Measurements from ENCODE around the gene LETM1. TPM values are rescaled to one million over a fixed set of nuclear protein-coding genes. Genes with fewer than 3 reads are reported as not detected.

LETM1 gene
- total and polyA plus RNA-seq, 2 of the 8 experiments (the other 6 are each of a cell fraction or from before 2014, with no cell fraction given) = 19.8 to 50.1 TPM

DNA sequence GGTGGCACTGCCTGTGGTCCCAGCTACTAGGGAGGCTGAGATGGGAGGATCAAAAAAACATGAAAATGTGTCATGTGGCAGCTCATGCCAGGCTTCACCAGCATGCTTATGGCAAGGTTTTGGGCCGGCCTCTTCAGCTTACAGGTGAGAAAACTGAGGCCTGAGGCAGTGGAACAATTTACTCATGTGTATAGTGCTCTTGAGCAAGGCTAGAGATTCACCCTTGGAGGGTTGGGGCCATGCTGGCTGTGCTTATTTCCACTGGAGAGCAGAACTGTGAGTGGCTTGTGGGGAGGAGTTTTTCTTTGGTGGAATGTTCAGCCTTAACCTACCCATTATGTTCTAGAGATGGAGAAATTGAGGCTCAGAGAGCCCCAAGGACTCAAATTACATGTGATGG, 47.1 kb upstream of the LETM1 start:
- DNase-seq (ENCODE audit: low read depth in 1 of 2, low spot score in 2 of 2) (no peak), FAIRE-seq (no peak)
- H3K27ac ChIP-seq (ENCODE audit: low read depth, low read length) = no peak overlapping the region
- peaks cover 16 to 34% (median 28%) of the 10 kb centered on the region in 4 experiments; a peak in 7 of 8 replicates for H3K36me3 ChIP-seq (ENCODE audit: control insufficient read depth in 2 of 4, insufficient read depth in 4 of 4, low read length in 3 of 4)
- no peak overlapping the region for H2AK5ac ChIP-seq (ENCODE audit: low read depth, low read length)
- no peak overlapping the region for H4K5ac ChIP-seq (ENCODE audit: insufficient read length, low read depth, low read length)
- no peak overlapping the region for H3K56ac ChIP-seq (replicated peaks; ENCODE audit: insufficient read length, low read depth, low read length)
- no peaks in the 10 kb centered on the region; the same call in 1 of the 2 replicates for H3K23me2 ChIP-seq (ENCODE audit: low read depth, low read length)
- no peak overlapping the region for H4K91ac ChIP-seq (replicated peaks; ENCODE audit: insufficient read length, low read length)
- H3K4me2 ChIP-seq (ENCODE audit: insufficient read depth in 1 of 2, low read depth in 2 of 2, low read length in 2 of 2) = no peak overlapping the region
- H3K79me2 ChIP-seq (ENCODE audit: control insufficient read depth in 1 of 2, insufficient read depth in 2 of 2, low read length in 2 of 2) = peaks cover 3 to 54% of the 10 kb centered on the region in 2 experiments; a peak in 2 of 4 replicates
- H2BK12ac ChIP-seq (ENCODE audit: low read depth, low read length) = no peak overlapping the region
- no peaks in the 10 kb centered on the region for H3K4me1 ChIP-seq (replicated peaks in 1 of 4; ENCODE audit: control insufficient read depth in 3 of 4, insufficient read depth in 4 of 4, low read length in 3 of 4)
- H3K14ac ChIP-seq (ENCODE audit: insufficient read length) = no peak overlapping the region
- H2AFZ ChIP-seq (ENCODE audit: low read length) = no peak overlapping the region
- H2BK120ac ChIP-seq (replicated peaks; ENCODE audit: low read depth, low read length) = no peak overlapping the region
- H4K8ac ChIP-seq (ENCODE audit: extremely low read depth, insufficient read depth, low read length) = no peak overlapping the region
- H3K27me3 ChIP-seq (replicated peaks in 1 of 4; ENCODE audit: control insufficient read depth in 3 of 4, extremely low read depth in 1 of 4, insufficient read depth in 3 of 4, low read length in 3 of 4) = no peaks in the 10 kb centered on the region
- ChIA-PET CTCF (ENCODE audit: partially characterized antibody) (interaction anchor here (0.6 to 4.9 kb wide), 9 partner anchors 6 to 155 kb away, joined by 3 to 69 read pairs (median 5); no protein-coding TSS in a partner anchor), POLR2A (ENCODE audit: partially characterized antibody) (interaction anchor here (1.2 kb wide), 1 partner anchor 15 kb away, joined by 3 read pairs; no protein-coding TSS in a partner anchor)
- no peak overlapping the region for H2BK15ac ChIP-seq (ENCODE audit: low read length)
- 95% methylated on average over 1 of the region's 1 CpG; no CpG with 5 or more reads in 1 of the 2 experiments for WGBS, 2 experiments (ENCODE audit: extremely low coverage in 1 of 2, insufficient coverage in 1 of 2, insufficient read length in 1 of 2, insufficient replicate concordance in 2 of 2, low coverage in 1 of 2, low lambda C conversion rate in 2 of 2, missing lambda C conversion rate in 1 of 2)
- no peak overlapping the region for H2BK20ac ChIP-seq (ENCODE audit: low read length)
- no peak overlapping the region for H3K23ac ChIP-seq (ENCODE audit: insufficient read length)
- no peak overlapping the region for H3K18ac ChIP-seq (ENCODE audit: extremely low read depth, low read length)
- H3K9me3 ChIP-seq (ENCODE audit: insufficient read depth in 2 of 2, low read depth in 1 of 2, low read length in 1 of 2) = no peaks in the 10 kb centered on the region
- no peak overlapping the region for H3K4me3 ChIP-seq (ENCODE audit: extremely low read depth in 1 of 4, insufficient read depth in 2 of 4, low read depth in 3 of 4, low read length in 4 of 4)
- H3K4ac ChIP-seq (replicated peaks; ENCODE audit: insufficient read length, low read depth, low read length) = no peak overlapping the region
- no peak overlapping the region for H3K9ac ChIP-seq (replicated peaks in 1 of 4; ENCODE audit: extremely low read depth in 1 of 4, low read depth in 3 of 4, low read length in 3 of 4)
- H3K79me1 ChIP-seq (ENCODE audit: low read depth, low read length) = peaks cover 19% of the 10 kb centered on the region
- no peak overlapping the region for H2BK5ac ChIP-seq (ENCODE audit: low read depth, low read length)
- H4K20me1 ChIP-seq (replicated peaks in 1 of 2; ENCODE audit: control insufficient read depth in 1 of 2, insufficient read depth in 2 of 2, low read length in 2 of 2) = peaks cover 26 to 29% of the 10 kb centered on the region in 2 experiments
- TF ChIP-seq FOSL1 (IDR thresholded peaks at IDR 0.05; ENCODE audit: insufficient read depth, low read depth, low read length) (no peak), RFX5 (IDR thresholded peaks at IDR 0.05; ENCODE audit: borderline replicate concordance, low read depth, low read length) (no peak), SRF (IDR thresholded peaks at IDR 0.05; ENCODE audit: low read depth, low read length) (no peak), GABPA (IDR thresholded peaks at IDR 0.05; ENCODE audit: borderline replicate concordance, insufficient read depth, low read length) (no peak), CHD2 (IDR thresholded peaks at IDR 0.05; ENCODE audit: low read length) (no peak), EP300 (IDR thresholded peaks at IDR 0.05; ENCODE audit: borderline replicate concordance in 1 of 2, low read depth in 2 of 2, low read length in 2 of 2) (no peak), RAD21 (IDR thresholded peaks at IDR 0.05 in 1 of 2, conservative IDR thresholded peaks at IDR 0.05 in 1 of 2; ENCODE audit: low read depth in 2 of 2, low read length in 2 of 2) (no peak), SP2 (IDR thresholded peaks at IDR 0.05; ENCODE audit: low read length) (no peak), POLR2AphosphoS5 (IDR thresholded peaks at IDR 0.05; ENCODE audit: low read depth, low read length) (no peak), NRF1 (IDR thresholded peaks at IDR 0.05; ENCODE audit: low read depth, low read length) (no peak), CREB1 (IDR thresholded peaks at IDR 0.05) (no peak), CTBP2 (IDR thresholded peaks at IDR 0.05; ENCODE audit: borderline replicate concordance, insufficient read depth, insufficient read length, low read length) (no peak)
